Measurements from ENCODE around the gene TBC1D19. TPM values are rescaled to one million over a fixed set of nuclear protein-coding genes. Genes with fewer than 3 reads are reported as not detected.
A peak's percentile ranks its signal among the peaks of the same experiment; 100 is the strongest.

The TBC1D19 gene
- total and polyA plus RNA-seq, 8 donors: 1.4 to 57.6 (median 5.1) TPM

DNA sequence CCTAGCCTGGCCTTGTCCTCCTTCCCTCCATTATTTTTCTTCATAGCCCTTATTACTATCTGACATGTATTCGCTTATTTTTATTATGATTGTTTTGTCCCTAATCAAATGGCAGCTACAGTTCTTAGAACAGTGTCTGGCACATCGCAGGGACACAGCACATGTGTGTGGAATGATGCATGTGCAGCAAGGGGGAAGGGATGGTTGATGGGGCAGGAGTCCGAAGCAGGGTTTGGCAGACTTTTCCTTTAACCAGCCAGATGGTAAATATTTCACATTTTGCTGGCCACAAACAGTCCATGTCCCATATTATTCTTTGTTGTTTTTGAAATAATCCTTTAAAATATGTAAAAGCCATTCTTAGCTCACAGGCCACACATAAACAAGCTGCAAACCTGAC, 148.5 kb downstream of the TBC1D19 start:
- H3K27me3 ChIP-seq: no peaks in the 10 kb centered on the region
- 79 to 92% (median 87%) methylated on average over 3 of the region's 3 CpGs for WGBS, 5 donors
- H3K36me3 ChIP-seq: peaks cover 0 to 7% (median 1%) of the 10 kb centered on the region in 4 donors
- no peak overlapping the region for H3K27ac ChIP-seq
- no peaks in the 10 kb centered on the region for H3K4me1 ChIP-seq
- intact Hi-C loops (cut with DNase I; ENCODE audit: low total_unique reads): no loop called here
- DNase-seq: no peak
- H3K9me3 ChIP-seq: no peaks in the 10 kb centered on the region
- no peak for TF ChIP-seq POLR2A (IDR thresholded peaks at IDR 0.05)
- TF ChIP-seq EP300 (IDR thresholded peaks at IDR 0.05): no peak
- no peak for TF ChIP-seq POLR2AphosphoS5 (IDR thresholded peaks at IDR 0.05)
- TF ChIP-seq, protein P1, sequence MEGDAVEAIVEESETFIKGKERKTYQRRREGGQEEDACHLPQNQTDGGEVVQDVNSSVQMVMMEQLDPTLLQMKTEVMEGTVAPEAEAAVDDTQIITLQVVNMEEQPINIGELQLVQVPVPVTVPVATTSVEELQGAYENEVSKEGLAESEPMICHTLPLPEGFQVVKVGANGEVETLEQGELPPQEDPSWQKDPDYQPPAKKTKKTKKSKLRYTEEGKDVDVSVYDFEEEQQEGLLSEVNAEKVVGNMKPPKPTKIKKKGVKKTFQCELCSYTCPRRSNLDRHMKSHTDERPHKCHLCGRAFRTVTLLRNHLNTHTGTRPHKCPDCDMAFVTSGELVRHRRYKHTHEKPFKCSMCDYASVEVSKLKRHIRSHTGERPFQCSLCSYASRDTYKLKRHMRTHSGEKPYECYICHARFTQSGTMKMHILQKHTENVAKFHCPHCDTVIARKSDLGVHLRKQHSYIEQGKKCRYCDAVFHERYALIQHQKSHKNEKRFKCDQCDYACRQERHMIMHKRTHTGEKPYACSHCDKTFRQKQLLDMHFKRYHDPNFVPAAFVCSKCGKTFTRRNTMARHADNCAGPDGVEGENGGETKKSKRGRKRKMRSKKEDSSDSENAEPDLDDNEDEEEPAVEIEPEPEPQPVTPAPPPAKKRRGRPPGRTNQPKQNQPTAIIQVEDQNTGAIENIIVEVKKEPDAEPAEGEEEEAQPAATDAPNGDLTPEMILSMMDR (IDR thresholded peaks at IDR 0.05): no peak
- H3K4me3 ChIP-seq: no peak overlapping the region

DNA sequence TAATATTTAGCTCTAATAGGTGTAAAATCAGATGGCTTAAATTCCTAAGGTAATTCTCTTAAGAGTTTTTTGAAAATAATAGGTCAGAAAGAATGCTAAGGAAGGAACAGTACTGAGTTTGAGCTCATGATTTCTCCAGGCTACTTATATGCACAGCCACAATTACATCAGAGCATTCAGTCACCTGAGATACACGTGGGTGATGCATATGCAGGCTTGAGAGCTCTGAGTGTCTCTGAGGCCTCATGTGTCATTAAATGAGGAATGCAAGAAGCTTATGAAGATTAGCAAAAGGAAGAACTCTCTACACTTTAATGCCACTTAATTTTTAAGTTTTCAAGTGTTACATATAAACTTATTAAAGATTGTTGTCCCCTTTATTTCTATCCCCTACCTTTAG, 152.7 kb downstream of the TBC1D19 start:
- intact Hi-C loops (cut with DNase I; ENCODE audit: low total_unique reads): no loop called here
- Histone ChIP-seq H3K4me3 (no peak overlapping the region), H3K27ac (no peak overlapping the region), H3K9me3 (no peaks in the 10 kb centered on the region), H3K4me1 (peaks cover 0 to 6% (median 2%) of the 10 kb centered on the region in 4 donors), H3K36me3 (peaks cover 0 to 3% (median 0%) of the 10 kb centered on the region in 4 donors), H3K27me3 (no peaks in the 10 kb centered on the region)
- DNase-seq: no peak
- WGBS, 5 donors: 65 to 93% (median 82%) methylated on average over 1 of the region's 1 CpG
- TF ChIP-seq POLR2AphosphoS5 (IDR thresholded peaks at IDR 0.05): no peak
- TF ChIP-seq, protein P1 (IDR thresholded peaks at IDR 0.05): no peak
- no peak for TF ChIP-seq EP300 (IDR thresholded peaks at IDR 0.05)
- no peak for TF ChIP-seq POLR2A (IDR thresholded peaks at IDR 0.05)

- Histone ChIP-seq H3K36me3 (no peaks in the 10 kb centered on the region), H3K4me1 (peaks cover 0 to 11% (median 4%) of the 10 kb centered on the region in 4 donors), H3K27me3 (no peaks in the 10 kb centered on the region), H3K9me3 (no peaks in the 10 kb centered on the region), H3K4me3 (no peak overlapping the region), H3K27ac (no peak overlapping the region)
- 59 to 70% (median 66%) methylated on average over 1 of the region's 1 CpG for WGBS, 5 donors
- intact Hi-C loops (cut with DNase I; ENCODE audit: low total_unique reads): no loop called here
- no peak for DNase-seq
- no peak for TF ChIP-seq EP300 (IDR thresholded peaks at IDR 0.05)
- TF ChIP-seq POLR2A (IDR thresholded peaks at IDR 0.05): no peak
- TF ChIP-seq, protein P1 (IDR thresholded peaks at IDR 0.05): no peak
- TF ChIP-seq POLR2AphosphoS5 (IDR thresholded peaks at IDR 0.05): no peak
These were observed 153.5 kb downstream of the TBC1D19 start for GRCh38 chr4:26737385-26737784.

GRCh38 chr4:26741491-26741871, 157.6 kb downstream of the TBC1D19 start:
- Histone ChIP-seq H3K27ac (peak overlapping the region in 1 of 5 donors; percentile 7), H3K4me3 (no peak overlapping the region), H3K27me3 (no peaks in the 10 kb centered on the region), H3K9me3 (peaks cover 0 to 4% (median 0%) of the 10 kb centered on the region in 4 donors), H3K4me1 (peaks cover 0 to 11% (median 4%) of the 10 kb centered on the region in 4 donors), H3K36me3 (peaks cover 0 to 12% (median 0%) of the 10 kb centered on the region in 4 donors)
- intact Hi-C loops (cut with DNase I; ENCODE audit: low total_unique reads): no loop called here
- TF ChIP-seq, protein P1 (IDR thresholded peaks at IDR 0.05): no peak
- TF ChIP-seq POLR2A (IDR thresholded peaks at IDR 0.05): no peak
- no peak for TF ChIP-seq POLR2AphosphoS5 (IDR thresholded peaks at IDR 0.05)
- TF ChIP-seq EP300 (IDR thresholded peaks at IDR 0.05): no peak
- peak in 1 of 2 donors; percentile 25 for DNase-seq
- WGBS, 5 donors: 30 to 60% (median 47%) methylated on average over 2 of the region's 2 CpGs

Measured in stomach (tissue), 9 donors.